ENCODE results near the gene GAGE10. TPM values are rescaled to one million over a fixed set of nuclear protein-coding genes. Genes with fewer than 3 reads are reported as not detected.

GAGE10 gene
- total and polyA plus RNA-seq, 2 donors (not counting 3 experiments of a cell fraction or from before 2014, with no cell fraction given), result not detected

DNA sequence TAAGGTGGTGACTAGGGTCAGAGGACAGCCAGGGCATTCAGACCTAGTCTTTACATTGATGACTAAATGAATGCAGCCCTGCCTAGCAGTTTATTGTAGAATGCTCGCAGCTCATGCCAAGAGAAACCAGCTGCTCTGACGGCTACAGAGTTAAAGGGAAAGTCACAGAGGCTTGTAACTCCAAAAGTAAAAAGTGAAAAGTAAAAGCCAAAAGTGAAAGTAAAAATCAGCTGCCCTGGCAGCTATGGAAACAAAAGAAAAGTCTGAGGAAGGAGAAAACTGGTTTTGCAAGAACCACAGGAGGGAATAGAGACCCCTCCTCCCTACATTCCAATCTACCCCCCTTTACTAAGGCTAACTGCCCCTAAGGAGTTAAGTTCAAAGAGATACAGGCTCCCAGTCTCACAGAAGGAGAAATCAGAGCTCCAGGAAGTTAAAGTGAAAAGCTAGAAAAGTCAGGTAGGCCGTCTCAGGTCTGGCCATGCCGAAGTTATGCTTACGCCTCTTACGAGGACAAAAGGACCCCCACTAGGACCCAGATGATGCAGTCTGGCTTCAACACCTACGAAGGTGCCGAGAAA is 6.0 kb downstream of the GAGE10 start:
- H2AFZ ChIP-seq (ENCODE audit: low read depth, low read length), result peak overlapping the region; percentile 83
- no peak overlapping the region for H3K27ac ChIP-seq (ENCODE audit: insufficient read depth, low read depth, low read length)
- TF ChIP-seq EZH2 (IDR thresholded peaks at IDR 0.05; ENCODE audit: borderline replicate concordance, low read depth, low read length, severe bottlenecking) (no peak), JUN (IDR thresholded peaks at IDR 0.05; ENCODE audit: borderline replicate concordance, insufficient read depth, insufficient read length, low read depth) (no peak), MYC (IDR thresholded peaks at IDR 0.05; ENCODE audit: low read depth, low read length) (no peak), CTCF (IDR thresholded peaks at IDR 0.05; ENCODE audit: extremely low read depth in 1 of 2, insufficient read depth in 1 of 2, low read depth in 1 of 2, low read length in 2 of 2) (no peak), FOS (IDR thresholded peaks at IDR 0.05; ENCODE audit: borderline replicate concordance, insufficient read depth, low read length) (no peak), POLR2AphosphoS5 (IDR thresholded peaks at IDR 0.05; ENCODE audit: insufficient read depth, low read depth, low read length) (no peak), POLR2A (IDR thresholded peaks at IDR 0.05; ENCODE audit: low read depth, low read length) (no peak), GATA2 (IDR thresholded peaks at IDR 0.05; ENCODE audit: insufficient read depth, insufficient read length, low read depth, low read length) (no peak)
- TF ChIP-seq, protein P1, sequence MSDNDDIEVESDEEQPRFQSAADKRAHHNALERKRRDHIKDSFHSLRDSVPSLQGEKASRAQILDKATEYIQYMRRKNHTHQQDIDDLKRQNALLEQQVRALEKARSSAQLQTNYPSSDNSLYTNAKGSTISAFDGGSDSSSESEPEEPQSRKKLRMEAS (IDR thresholded peaks at IDR 0.05; ENCODE audit: insufficient read depth, insufficient read length), result no peak
- H3K9me3 ChIP-seq (replicated peaks; ENCODE audit: control insufficient read depth, insufficient read depth, low read length), result no peaks in the 10 kb centered on the region
- FAIRE-seq (no peak), DNase-seq (ENCODE audit: low read depth, low spot score) (peak; percentile 10)
- dilution Hi-C loops (cut with MboI; ENCODE audit: extremely low pct_ligation_motif_present, low sequenced_read_pairs), result no loop called here
- H3K36me3 ChIP-seq (ENCODE audit: control insufficient read depth in 2 of 2, extremely low read depth in 1 of 2, insufficient read depth in 2 of 2, low read length in 2 of 2), result no peaks in the 10 kb centered on the region
- ChIA-PET POLR2A (no interaction called here), CTCF (no interaction called here)
- H3K4me1 ChIP-seq (ENCODE audit: control insufficient read depth, extremely low read depth, insufficient read depth, low read length), result no peaks in the 10 kb centered on the region
- H4K20me1 ChIP-seq (replicated peaks; ENCODE audit: control insufficient read depth, extremely low read depth, insufficient read depth, low read length), result no peaks in the 10 kb centered on the region
- H3K79me2 ChIP-seq (ENCODE audit: control insufficient read depth, insufficient read depth, low read length), result no peaks in the 10 kb centered on the region
- no peaks in the 10 kb centered on the region for H3K9me1 ChIP-seq (replicated peaks; ENCODE audit: control insufficient read depth, extremely low read depth, insufficient read depth, low read length)
- no peaks in the 10 kb centered on the region for H3K27me3 ChIP-seq (ENCODE audit: control insufficient read depth in 2 of 2, insufficient read depth in 2 of 2, low read length in 2 of 2)
- intact Hi-C loops (cut with micrococcal nuclease), result no loop called here
- no TSS peak for BruUV-seq (replicated peaks)
- H3K9ac ChIP-seq (replicated peaks; ENCODE audit: extremely low read depth, insufficient read depth, low read length), result peak overlapping the region; percentile 9
- peak overlapping the region; percentile 72 for H3K4me2 ChIP-seq (ENCODE audit: insufficient read depth, low read length)
- peak overlapping the region in 2 of 3 experiments; percentile 5 to 36 for H3K4me3 ChIP-seq (replicated peaks in 1 of 3; ENCODE audit: insufficient read depth in 1 of 3, low read depth in 1 of 3, low read length in 3 of 3)
